Left lobe of liver (tissue), 2 donors: ENCODE data around the gene BCAN. TPM values are rescaled to one million over a fixed set of nuclear protein-coding genes. Genes with fewer than 3 reads are reported as not detected.

ENCODE experiments used
- ATAC-seq: fragments of 200-7000 bp; cut with Tn5 transposase; one replicate; pipeline ENCODE4 v1.9.1; 2020; ENCODE audit warnings: mild to moderate bottlenecking, moderate library complexity
- DNase-seq: peaks from one replicate; pipeline ENCODE4 v3.0.0-alpha.2; 2020; ENCODE audit warnings: low spot score
- total RNA-seq: library from RNA; stranded (reverse); gene quantifications from one replicate; pipeline ENCODE4 v1.2.1, GENCODE V29; 2021
- donor health status: DM: no; HTN: no; CAD: no; lungs with moderate emphysema.
- donor health status: DM: no; HTN: yes; CAD: no.

BCAN gene
- total RNA-seq, 1 donor from 2014 or later = not detected

DNA sequence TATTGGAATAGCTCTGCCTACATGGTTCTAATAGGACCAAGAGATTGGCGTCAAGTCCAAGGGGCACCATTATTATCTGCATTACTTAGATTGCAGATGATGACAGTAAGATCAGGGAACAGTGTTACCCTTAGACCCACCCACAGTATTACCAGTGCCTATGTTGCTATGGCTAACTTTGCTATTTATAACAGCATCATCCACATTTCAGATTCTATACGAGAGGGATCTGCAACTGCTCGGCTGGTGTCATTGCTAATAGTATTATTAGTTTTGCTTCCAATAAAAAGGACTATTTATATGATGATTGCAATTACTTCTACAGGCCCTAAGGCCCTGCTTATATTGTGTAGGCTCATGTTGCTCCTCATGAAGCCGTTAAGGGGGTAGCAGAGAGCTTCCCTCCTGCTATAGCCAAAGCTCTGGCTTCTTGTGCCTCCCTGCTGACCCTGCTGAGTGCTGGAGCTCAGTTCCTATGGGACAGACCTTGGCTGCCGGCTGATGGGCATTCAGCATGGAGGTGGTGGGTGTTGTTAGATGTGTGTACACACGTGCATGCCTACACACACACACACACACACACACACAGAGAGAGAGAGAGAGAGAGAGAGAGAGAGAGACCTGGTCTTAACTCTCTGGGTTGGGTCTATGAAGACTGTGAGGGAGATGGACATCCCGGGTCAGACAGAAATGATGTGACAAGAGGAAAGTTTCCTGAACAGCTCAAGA lies 1.3 kb downstream of the BCAN start:
- no peak for DNase-seq
- no peak for ATAC-seq

DNA sequence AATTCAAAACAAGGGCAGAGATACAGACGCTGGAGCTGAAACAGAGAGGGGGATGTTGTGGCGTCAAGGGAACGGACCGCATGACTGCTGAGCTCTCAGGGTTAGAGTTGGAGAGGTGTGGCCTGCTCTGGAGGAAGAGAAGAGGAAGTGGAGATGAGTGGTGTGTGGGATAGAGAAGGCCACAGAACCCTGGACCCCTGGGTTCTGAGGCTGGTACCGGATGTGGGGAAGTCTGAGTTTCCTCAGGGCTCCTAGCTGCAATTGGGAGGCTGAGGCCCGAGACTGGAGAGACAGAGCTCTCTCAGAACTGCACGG lies 1.8 kb downstream of the BCAN start:
- DNase-seq = no peak
- ATAC-seq = no peak

DNA sequence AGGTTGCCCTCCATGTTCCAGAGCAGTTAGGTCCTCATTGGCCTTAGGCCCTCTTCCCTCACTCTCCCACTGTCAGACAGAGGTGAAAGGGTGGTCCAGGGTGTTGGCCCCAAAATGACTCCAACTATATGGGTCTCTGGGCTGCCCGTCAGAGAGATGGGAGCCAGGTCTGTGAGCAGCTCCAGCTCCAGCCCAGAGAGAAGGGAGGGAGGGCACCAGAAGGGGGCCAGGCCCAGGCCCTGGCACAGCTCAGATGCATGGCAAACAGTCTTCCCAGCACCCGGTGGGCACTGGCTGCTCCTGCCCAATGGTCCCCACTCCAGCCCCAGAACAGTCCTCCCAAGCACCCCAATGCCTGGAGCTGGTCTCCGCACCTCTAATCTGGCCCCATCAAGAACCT lies 2.2 kb downstream of the BCAN start:
- no peak for DNase-seq

DNA sequence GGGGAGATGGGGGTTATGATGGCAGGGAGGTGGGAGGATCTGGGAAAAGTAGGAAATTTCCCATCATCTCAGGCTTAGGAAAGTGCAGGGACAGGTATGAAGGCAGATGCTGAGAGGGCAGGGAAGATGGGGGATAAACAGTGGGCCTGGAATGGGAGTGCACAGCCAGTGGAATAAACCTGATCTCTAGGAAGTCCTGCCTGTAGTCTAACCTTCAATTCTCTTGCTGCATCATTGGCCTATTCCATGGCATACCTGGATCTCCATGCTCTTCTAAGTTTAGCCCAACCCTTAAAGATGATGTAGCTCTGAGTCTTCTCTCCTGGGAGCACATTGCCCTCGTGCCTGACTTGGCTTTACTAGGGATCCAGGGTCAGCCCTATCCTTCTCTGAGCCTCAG lies 2.7 kb downstream of the BCAN start:
- ATAC-seq = no peak
- DNase-seq = no peak

More for the DNA sequence above, 2.2 kb downstream of the BCAN start:
- ATAC-seq = no peak

DNA sequence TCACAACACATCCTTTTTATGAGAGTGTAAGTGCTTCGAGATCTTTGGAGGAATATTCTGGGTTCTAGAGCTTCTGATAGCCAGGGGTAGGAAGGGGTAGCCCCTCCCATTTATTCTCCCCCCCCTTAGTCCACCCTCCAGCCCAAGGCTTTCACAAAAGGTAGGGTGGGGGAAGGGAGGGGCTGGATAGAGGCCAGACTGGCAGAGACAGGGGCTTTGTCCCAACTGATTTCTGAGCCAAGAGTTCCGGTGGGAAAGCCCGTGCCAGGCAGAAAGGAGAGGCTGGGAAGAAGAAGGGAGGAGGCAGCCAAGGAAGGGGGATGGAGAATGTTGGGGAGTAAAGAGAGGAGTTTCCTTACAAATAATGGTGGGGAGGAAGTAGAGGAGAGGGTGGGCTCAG lies 3.1 kb downstream of the BCAN start:
- ATAC-seq (no peak), DNase-seq (no peak)

DNA sequence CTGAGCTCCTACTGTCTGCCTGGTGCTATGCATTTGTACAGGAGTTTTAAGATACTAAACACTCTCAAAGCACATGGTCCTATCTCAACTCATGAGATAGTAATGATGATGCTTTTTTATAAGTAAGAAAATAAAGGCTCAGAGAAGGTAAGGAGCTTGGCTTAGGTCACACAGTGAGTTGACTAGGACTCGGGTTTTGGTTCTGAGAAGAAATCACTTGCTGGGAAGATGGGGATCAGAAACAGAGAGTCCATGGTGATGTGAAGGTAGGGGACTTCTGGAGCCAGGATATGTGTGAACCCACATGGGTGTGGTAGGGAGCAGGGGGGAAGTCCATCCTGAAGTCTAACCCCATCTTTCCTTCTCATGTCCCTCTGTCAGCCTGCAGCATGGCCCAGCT lies 3.7 kb downstream of the BCAN start:
- ATAC-seq = no peak

DNA sequence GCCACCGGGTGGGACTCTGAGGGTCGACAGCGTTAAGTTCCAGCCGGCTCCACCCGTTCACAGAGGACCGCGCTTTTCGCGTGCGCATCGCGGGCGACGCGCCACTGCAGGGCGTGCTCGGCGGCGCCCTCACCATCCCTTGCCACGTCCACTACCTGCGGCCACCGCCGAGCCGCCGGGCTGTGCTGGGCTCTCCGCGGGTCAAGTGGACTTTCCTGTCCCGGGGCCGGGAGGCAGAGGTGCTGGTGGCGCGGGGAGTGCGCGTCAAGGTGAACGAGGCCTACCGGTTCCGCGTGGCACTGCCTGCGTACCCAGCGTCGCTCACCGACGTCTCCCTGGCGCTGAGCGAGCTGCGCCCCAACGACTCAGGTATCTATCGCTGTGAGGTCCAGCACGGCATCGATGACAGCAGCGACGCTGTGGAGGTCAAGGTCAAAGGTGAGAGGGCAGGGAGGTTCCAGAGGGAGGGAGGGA lies 4.9 kb downstream of the BCAN start:
- ATAC-seq = no peak
- no peak for DNase-seq

More for the DNA sequence above, 3.7 kb downstream of the BCAN start:
- no peak for DNase-seq

DNA sequence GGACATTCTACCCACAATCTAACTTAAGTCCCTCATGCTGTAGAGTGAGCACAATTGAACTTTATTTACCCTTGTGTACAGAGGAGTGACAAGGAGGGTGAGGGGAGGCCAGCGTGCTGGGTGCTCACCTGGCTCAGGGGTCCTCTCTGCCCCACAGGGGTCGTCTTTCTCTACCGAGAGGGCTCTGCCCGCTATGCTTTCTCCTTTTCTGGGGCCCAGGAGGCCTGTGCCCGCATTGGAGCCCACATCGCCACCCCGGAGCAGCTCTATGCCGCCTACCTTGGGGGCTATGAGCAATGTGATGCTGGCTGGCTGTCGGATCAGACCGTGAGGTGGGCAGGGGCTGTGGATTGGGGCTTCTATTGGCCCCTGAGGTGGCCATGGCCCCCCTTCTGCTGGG lies 5.4 kb downstream of the BCAN start:
- ATAC-seq (no peak), DNase-seq (no peak)

DNA sequence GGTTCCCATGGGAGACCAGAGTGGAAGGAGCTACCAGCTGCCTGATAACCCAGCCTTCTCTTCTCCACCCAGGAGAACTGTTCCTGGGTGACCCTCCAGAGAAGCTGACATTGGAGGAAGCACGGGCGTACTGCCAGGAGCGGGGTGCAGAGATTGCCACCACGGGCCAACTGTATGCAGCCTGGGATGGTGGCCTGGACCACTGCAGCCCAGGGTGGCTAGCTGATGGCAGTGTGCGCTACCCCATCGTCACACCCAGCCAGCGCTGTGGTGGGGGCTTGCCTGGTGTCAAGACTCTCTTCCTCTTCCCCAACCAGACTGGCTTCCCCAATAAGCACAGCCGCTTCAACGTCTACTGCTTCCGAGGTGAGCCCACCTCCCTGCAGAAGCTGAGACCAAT lies 6.6 kb downstream of the BCAN start:
- ATAC-seq (no peak), DNase-seq (no peak)

DNA sequence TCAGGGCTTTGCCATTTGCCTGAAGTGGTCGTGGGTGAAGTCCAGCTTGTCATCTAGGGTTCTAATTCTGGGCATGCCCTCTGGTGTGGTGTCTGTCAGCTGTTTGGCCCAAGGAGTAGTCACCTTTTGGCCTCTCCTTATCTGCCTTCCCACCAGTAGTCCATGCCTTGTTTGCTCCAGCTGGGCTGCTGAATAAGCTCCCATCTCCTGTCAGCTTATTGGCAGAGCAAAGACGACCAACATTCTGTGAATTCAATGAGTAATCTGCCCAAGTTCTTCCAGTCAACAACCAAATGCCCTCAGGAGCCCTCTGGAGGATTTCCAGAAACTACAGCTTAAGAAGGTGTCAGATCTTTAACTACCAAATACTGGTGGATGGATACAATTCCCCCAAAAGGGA lies 7.0 kb downstream of the BCAN start:
- ATAC-seq (no peak), DNase-seq (no peak)

DNA sequence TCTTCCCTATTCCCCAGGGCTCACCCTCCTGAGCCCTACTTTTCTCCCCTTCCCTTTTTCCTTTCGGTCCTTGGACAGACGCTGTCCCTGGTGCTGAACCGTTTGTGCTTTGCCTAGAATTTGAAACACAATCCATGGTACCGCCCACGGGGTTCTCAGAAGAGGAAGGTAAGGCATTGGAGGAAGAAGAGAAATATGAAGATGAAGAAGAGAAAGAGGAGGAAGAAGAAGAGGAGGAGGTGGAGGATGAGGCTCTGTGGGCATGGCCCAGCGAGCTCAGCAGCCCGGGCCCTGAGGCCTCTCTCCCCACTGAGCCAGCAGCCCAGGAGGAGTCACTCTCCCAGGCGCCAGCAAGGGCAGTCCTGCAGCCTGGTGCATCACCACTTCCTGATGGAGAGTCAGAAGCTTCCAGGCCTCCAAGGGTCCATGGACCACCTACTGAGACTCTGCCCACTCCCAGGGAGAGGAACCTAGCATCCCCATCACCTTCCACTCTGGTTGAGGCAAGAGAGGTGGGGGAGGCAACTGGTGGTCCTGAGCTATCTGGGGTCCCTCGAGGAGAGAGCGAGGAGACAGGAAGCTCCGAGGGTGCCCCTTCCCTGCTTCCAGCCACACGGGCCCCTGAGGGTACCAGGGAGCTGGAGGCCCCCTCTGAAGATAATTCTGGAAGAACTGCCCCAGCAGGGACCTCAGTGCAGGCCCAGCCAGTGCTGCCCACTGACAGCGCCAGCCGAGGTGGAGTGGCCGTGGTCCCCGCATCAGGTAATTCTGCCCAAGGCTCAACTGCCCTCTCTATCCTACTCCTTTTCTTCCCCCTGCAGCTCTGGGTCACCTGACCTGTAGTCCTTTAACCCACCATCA lies 10.4 kb downstream of the BCAN start:
- peak; percentile 66 for ATAC-seq
- DNase-seq = no peak

DNA sequence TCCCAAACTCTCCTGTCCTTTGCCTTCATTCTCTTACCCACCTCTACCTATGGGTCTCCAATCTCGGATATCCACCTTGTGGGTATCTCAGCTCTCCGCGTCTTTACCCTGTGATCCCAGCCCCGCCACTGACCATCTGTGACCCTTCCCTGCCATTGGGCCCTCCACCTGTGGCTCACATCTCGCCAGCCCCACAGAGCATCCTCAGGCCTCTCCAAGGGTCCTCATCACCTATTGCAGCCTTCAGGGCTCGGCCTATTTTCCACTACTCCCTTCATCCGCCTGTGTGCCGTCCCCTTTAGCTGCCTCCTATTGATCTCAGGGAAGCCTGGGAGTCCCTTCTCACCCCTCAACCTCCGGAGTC lies 11.1 kb downstream of the BCAN start:
- DNase-seq (no peak), ATAC-seq (no peak)

DNA sequence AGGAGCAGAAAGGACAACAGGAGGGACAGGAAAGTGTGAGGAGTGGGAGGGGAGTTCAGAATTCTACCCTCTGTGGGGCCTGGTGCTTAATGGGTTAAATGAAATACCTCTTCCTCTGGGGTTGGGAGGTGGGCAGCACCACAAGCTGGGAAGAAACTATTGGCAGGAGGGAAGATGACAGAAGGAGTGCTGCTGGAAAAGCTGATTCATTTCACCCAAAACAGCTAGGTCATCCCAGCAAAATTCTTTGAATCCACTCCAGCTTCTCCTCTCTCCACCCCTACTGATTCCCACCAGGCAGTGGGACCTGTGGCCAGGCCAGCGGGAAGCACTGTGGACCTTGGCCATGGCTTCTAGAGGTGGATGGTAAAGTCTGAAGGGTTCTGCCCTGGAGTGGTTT lies 12.8 kb downstream of the BCAN start:
- ATAC-seq (no peak), DNase-seq (no peak)

DNA sequence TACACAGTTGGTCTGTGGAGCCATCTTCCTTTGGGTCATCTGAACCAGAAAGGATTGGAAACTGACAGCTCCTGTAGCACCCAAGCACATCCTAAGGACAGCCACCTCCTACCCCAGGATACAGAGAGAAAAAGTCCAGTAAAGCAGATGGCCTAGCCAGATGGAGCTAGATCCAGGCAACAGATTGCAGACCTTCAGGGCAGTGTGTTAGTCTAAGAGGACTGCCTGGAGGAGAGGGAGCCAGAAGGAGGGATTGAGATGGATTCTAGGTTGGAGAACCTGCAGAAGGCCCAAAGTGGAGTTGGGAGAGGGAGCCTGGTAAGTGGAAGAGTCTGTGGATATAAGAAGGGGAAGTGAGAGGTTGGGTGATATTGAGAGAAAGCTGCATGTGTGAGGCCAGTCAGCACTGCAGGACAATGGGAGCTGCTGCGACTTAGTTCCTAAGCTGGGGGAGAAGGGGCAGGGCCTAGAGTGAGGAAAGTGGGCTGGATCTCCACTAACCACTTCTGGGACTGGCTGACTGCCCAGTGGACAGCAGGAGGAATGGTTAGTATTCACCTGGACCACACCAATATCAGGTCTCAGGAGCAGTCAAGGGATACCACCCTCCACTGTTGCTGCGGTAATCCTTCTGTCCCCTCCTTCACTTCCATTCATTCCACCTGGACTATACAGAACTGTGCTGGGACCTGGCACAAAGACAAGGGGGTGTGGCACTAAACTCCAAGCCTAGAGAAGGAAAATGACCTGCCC lies 13.4 kb downstream of the BCAN start:
- ATAC-seq (no peak), DNase-seq (no peak)

DNA sequence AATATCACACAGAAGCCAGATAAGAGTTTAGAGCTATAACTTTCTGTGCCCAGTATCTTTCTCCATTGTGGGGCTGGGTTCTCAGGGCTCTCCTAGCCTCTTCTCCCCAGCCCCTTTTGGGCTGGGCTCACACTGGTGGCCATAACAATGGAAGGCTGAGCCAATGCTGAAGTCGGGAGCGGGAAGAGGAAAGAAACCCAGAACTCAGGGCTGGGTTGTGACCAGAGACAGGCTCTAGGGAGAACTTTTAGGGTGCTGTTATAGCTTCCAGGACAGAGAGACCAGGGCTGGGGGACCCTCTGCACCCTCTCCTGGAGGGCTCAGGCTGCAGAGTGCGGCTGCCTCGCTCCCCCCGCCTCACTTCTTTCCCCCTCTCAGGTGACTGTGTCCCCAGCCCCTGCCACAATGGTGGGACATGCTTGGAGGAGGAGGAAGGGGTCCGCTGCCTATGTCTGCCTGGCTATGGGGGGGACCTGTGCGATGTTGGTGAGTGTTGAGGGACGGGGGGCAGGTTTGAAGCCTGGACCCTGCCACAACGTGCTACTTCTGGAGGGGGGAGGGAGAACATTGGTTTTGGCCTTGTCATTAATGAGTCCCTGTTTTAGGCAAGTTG lies 14.1 kb downstream of the BCAN start:
- DNase-seq (no peak), ATAC-seq (no peak)

DNA sequence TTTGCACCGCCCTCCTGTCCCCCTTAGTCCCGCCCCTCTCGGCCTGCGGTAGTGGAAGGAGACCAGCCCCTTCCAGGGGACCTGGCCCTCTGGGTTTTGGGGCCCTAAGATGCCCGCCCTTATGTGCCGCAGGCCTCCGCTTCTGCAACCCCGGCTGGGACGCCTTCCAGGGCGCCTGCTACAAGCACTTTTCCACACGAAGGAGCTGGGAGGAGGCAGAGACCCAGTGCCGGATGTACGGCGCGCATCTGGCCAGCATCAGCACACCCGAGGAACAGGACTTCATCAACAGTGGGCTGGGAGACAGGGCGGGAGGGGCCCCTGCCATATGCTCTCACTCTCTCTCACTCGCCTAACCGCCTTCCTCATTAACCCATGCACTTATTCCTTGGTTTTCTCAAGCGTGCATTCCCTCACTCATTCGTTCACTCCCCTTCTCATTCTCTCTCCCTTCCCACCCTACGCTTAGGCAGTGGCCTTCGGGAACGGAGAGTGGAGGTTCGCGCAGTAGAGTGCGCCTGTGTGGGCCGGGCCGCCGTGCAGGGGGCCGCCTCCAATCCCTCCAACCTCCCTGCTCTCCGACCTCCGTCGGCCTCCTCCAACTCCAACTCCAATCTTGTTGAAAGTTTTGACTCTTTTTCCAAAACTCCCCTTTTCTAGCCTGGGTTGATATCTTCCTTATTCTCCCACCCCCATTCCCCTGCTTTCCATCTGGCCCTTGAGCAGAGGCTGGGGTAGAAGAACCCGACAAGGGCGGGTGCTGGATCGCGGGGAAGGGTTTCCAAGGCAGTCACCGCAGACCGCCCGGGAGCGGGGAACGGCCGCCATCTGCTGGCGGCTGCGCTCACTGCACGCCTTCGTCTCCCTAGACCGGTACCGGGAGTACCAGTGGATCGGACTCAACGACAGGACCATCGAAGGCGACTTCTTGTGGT lies 15.2 kb downstream of the BCAN start:
- DNase-seq (peak; percentile 74), ATAC-seq (peak; percentile 77)

DNA sequence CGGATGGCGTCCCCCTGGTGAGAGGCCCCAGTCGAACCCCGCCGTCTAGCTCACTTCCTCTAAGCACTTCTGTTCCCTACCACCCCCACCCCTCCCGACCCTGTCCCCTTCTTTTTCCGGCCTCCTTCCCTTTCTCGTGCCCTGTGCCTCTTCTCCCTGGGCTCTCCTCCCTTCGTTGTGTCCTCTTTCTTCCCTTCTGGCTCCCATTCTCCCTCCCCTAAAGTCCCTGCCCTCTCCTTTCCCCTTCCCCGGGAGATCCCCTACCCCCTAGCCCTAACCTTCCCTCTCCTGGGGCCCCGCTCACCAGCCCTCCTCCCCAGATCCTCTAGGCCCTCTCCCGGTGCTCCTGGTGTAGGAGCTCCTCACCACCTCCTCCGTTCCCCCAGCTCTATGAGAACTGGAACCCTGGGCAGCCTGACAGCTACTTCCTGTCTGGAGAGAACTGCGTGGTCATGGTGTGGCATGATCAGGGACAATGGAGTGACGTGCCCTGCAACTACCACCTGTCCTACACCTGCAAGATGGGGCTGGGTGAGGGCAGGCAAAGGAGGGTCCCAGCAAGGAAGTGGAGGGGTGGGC lies 15.9 kb downstream of the BCAN start:
- no peak for DNase-seq
- ATAC-seq = no peak

DNA sequence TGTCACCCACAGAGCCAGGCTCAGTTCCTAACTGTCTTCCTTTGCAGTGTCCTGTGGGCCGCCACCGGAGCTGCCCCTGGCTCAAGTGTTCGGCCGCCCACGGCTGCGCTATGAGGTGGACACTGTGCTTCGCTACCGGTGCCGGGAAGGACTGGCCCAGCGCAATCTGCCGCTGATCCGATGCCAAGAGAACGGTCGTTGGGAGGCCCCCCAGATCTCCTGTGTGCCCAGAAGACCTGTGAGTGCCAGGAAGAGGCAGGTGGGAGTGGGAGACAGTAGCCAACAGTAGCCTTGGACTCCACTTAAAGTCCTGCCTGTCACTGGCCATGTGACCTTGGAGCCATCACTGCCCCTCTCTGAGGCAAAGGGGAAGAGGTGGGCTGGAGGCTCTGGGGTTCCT lies 16.6 kb downstream of the BCAN start:
- no peak for ATAC-seq
- DNase-seq = no peak

DNA sequence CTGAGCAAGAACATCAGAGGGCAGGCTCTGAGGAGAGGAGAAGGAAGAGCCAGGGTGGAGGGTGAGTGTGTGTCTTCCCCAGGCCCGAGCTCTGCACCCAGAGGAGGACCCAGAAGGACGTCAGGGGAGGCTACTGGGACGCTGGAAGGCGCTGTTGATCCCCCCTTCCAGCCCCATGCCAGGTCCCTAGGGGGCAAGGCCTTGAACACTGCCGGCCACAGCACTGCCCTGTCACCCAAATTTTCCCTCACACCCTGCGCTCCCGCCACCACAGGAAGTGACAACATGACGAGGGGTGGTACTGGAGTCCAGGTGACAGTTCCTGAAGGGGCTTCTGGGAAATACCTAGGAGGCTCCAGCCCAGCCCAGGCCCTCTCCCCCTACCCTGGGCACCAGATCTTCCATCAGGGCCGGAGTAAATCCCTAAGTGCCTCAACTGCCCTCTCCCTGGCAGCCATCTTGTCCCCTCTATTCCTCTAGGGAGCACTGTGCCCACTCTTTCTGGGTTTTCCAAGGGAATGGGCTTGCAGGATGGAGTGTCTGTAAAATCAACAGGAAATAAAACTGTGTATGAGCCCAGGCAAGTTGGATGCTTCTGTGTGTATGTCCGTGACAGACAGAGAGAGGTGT lies 17.1 kb downstream of the BCAN start:
- ATAC-seq = no peak
- DNase-seq = no peak

DNA sequence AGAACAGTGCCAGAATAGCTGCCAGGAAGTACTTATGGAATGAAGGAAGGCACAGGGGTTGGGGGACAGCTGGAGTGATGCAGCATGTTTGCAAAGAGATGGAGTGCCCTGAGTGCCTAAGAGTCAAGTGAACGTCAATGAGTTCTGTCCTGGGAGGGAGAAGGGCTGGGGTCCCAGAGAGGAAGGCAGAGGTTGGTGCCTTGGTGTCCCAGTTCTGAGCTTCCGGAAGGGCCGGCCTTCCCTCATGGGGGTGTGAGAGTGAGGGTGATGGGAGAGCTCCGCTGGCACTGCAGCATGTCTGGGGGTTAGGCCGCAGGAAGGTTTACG lies 17.7 kb downstream of the BCAN start:
- ATAC-seq = no peak

More for the DNA sequence above, 17.7 kb downstream of the BCAN start:
- DNase-seq = no peak
